ENCODE results near the gene LDLRAD4. TPM values are rescaled to one million over a fixed set of nuclear protein-coding genes. Genes with fewer than 3 reads are reported as not detected.

The LDLRAD4 gene
- total RNA-seq, 1 donor: under 0.01 TPM

DNA sequence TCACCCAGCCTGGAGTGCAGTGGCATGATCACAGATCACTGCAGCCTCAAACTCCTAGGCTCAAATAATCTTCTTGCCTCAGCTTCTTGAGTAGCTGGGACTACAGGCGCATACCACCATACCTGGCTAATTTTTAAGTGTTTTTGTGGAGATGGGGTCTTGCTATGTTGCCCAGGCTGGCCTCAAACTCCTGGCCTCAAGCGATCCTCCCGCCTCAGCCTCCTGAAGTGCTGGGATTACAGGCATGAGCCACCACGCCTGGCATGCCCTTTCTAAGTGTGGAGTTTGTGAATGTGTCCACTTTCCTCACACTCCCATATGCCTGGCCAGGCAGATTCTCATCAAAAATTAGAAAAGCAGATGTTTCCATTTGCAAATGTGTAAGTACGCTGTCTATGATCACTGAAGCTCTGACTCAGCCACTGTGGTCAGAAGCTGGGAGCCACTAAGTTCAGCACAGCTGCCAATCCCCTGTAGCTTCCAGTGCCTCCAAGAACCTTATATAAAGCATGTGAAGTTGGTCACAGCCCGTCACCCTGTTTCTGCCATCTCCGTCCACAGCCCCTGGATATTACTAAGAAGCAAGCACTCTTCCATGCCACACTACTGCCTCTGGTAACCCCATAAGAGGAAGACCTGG, 352.4 kb downstream of the LDLRAD4 start:
- Histone ChIP-seq H3K27me3 (ENCODE audit: insufficient read depth, low read length) (no peaks in the 10 kb centered on the region), H3K79me2 (ENCODE audit: insufficient read depth, low read length) (no peaks in the 10 kb centered on the region), H4K20me1 (ENCODE audit: insufficient read depth, low read length) (no peaks in the 10 kb centered on the region), H3K36me3 (ENCODE audit: insufficient read depth, low read length) (no peaks in the 10 kb centered on the region), H3K9me3 (ENCODE audit: low read depth, low read length) (no peaks in the 10 kb centered on the region), H3K27ac (ENCODE audit: low read depth, low read length) (no peak overlapping the region), H3K4me1 (ENCODE audit: insufficient read depth, low read length) (no peaks in the 10 kb centered on the region), H3K4me3 (ENCODE audit: insufficient read depth, low read length) (no peak overlapping the region), H3K4me2 (ENCODE audit: insufficient read depth, low read length) (no peak overlapping the region), H2AFZ (ENCODE audit: low read length) (no peak overlapping the region)
- DNase-seq (ENCODE audit: insufficient read length, low spot score, missing footprints): no peak
- TF ChIP-seq, protein P1, sequence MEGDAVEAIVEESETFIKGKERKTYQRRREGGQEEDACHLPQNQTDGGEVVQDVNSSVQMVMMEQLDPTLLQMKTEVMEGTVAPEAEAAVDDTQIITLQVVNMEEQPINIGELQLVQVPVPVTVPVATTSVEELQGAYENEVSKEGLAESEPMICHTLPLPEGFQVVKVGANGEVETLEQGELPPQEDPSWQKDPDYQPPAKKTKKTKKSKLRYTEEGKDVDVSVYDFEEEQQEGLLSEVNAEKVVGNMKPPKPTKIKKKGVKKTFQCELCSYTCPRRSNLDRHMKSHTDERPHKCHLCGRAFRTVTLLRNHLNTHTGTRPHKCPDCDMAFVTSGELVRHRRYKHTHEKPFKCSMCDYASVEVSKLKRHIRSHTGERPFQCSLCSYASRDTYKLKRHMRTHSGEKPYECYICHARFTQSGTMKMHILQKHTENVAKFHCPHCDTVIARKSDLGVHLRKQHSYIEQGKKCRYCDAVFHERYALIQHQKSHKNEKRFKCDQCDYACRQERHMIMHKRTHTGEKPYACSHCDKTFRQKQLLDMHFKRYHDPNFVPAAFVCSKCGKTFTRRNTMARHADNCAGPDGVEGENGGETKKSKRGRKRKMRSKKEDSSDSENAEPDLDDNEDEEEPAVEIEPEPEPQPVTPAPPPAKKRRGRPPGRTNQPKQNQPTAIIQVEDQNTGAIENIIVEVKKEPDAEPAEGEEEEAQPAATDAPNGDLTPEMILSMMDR (IDR thresholded peaks at IDR 0.05; ENCODE audit: extremely low read depth, low read depth, low read length): no peak

DNA sequence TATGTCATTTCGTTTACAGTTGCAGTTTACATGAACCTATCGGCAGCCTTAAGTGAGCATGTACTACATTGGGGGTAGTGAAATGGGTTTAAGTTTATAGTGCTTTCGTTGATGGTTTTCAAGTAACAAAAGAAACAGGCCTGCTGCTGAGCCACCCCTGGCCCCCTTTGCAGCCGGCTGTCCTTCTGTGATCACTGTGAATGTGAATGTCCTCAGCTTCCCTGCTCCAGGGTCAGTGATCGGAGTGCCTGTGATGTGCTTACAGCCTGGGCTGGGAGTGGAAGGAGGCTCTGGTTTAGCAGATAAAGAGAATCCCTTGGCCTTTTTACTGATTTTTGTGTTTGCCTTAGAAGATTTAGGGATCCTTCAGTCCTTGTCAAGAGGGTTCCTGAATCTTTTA, 353.6 kb downstream of the LDLRAD4 start:
- Histone ChIP-seq H4K20me1 (ENCODE audit: insufficient read depth, low read length) (no peaks in the 10 kb centered on the region), H3K4me1 (ENCODE audit: insufficient read depth, low read length) (peaks cover 2% of the 10 kb centered on the region), H3K27ac (ENCODE audit: low read depth, low read length) (no peak overlapping the region), H2AFZ (ENCODE audit: low read length) (no peak overlapping the region), H3K27me3 (ENCODE audit: insufficient read depth, low read length) (peaks cover 5% of the 10 kb centered on the region), H3K4me3 (ENCODE audit: insufficient read depth, low read length) (no peak overlapping the region), H3K36me3 (ENCODE audit: insufficient read depth, low read length) (no peaks in the 10 kb centered on the region), H3K4me2 (ENCODE audit: insufficient read depth, low read length) (no peak overlapping the region), H3K9me3 (ENCODE audit: low read depth, low read length) (no peaks in the 10 kb centered on the region), H3K79me2 (ENCODE audit: insufficient read depth, low read length) (no peaks in the 10 kb centered on the region)
- TF ChIP-seq, protein P1 (IDR thresholded peaks at IDR 0.05; ENCODE audit: extremely low read depth, low read depth, low read length): no peak
- no peak for DNase-seq (ENCODE audit: insufficient read length, low spot score, missing footprints)

DNA sequence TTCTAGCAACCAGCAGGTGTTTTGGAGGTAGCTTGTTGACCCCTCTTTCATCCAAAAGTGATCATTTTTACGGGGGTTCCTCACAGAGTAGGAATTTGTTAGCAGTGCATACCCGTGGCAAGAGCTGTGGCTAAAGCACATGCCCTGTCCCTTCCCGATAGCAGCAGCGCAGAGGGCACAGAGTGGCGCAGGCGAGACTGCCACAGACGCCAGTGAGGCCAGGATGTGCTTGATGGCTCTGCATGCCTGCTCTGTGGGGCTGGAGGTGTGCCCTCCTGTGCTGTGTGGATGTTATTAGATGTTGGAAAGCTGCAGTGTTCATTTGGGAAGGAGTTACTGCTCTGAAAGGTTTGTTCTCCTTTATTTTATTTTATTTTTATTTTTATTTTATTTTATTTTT, 354.2 kb downstream of the LDLRAD4 start:
- Histone ChIP-seq H3K4me1 (ENCODE audit: insufficient read depth, low read length) (peaks cover 2% of the 10 kb centered on the region), H2AFZ (ENCODE audit: low read length) (no peak overlapping the region), H3K9me3 (ENCODE audit: low read depth, low read length) (no peaks in the 10 kb centered on the region), H4K20me1 (ENCODE audit: insufficient read depth, low read length) (no peaks in the 10 kb centered on the region), H3K4me3 (ENCODE audit: insufficient read depth, low read length) (no peak overlapping the region), H3K27me3 (ENCODE audit: insufficient read depth, low read length) (peaks cover 5% of the 10 kb centered on the region), H3K36me3 (ENCODE audit: insufficient read depth, low read length) (no peaks in the 10 kb centered on the region), H3K27ac (ENCODE audit: low read depth, low read length) (no peak overlapping the region), H3K4me2 (ENCODE audit: insufficient read depth, low read length) (no peak overlapping the region), H3K79me2 (ENCODE audit: insufficient read depth, low read length) (no peaks in the 10 kb centered on the region)
- no peak for DNase-seq (ENCODE audit: insufficient read length, low spot score, missing footprints)
- TF ChIP-seq, protein P1 (IDR thresholded peaks at IDR 0.05; ENCODE audit: extremely low read depth, low read depth, low read length): no peak

DNA sequence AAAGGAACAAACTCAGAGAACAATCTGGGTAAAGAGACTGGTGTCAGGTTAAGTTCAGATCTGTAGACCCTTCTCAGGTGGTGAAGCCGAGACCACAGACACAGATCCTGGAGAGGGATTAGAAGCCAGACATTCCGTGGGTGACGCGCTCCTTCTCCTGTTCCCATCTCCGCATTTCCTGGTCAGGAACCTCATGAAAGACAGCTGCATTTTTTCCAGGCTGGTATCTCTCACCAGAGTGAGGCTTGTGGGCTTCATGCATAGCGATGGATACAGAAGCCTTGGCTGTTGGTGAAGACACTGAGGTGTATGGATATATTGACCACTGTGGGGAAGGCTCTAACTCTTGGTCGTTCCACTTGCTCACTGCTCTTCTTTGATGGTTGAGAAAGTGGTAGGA, 355.2 kb downstream of the LDLRAD4 start:
- Histone ChIP-seq H4K20me1 (ENCODE audit: insufficient read depth, low read length) (no peaks in the 10 kb centered on the region), H3K4me2 (ENCODE audit: insufficient read depth, low read length) (no peak overlapping the region), H3K27me3 (ENCODE audit: insufficient read depth, low read length) (peaks cover 5% of the 10 kb centered on the region), H3K27ac (ENCODE audit: low read depth, low read length) (no peak overlapping the region), H3K79me2 (ENCODE audit: insufficient read depth, low read length) (no peaks in the 10 kb centered on the region), H2AFZ (ENCODE audit: low read length) (no peak overlapping the region), H3K4me3 (ENCODE audit: insufficient read depth, low read length) (no peak overlapping the region), H3K36me3 (ENCODE audit: insufficient read depth, low read length) (no peaks in the 10 kb centered on the region), H3K9me3 (ENCODE audit: low read depth, low read length) (no peaks in the 10 kb centered on the region), H3K4me1 (ENCODE audit: insufficient read depth, low read length) (peaks cover 2% of the 10 kb centered on the region)
- TF ChIP-seq, protein P1 (IDR thresholded peaks at IDR 0.05; ENCODE audit: extremely low read depth, low read depth, low read length): no peak
- no peak for DNase-seq (ENCODE audit: insufficient read length, low spot score, missing footprints)
